HFFc6 (cell line): ENCODE results near the gene HGFAC. TPM values are rescaled to one million over a fixed set of nuclear protein-coding genes. Genes with fewer than 3 reads are reported as not detected.
A peak's percentile ranks its signal among the peaks of the same experiment; 100 is the strongest.

ENCODE experiments used
- DNase-seq: peaks from one replicate; pipeline ENCODE4 v3.0.0-alpha.2; 2018
- H3K27ac Mint-ChIP-seq: 2 replicates; pipeline ENCODE4 v1.8.0; 2020; ENCODE audit warnings: mild to moderate bottlenecking, mixed read lengths
- H3K27me3 Mint-ChIP-seq: 2 replicates; pipeline ENCODE4 v1.8.0; 2021; ENCODE audit warnings: mild to moderate bottlenecking, moderate library complexity, mixed read lengths; ENCODE audit not compliant: insufficient read depth
- H3K36me3 Mint-ChIP-seq: 2 replicates; pipeline ENCODE4 v1.8.0; 2021; ENCODE audit warnings: low read depth, mixed read lengths
- H3K4me1 Mint-ChIP-seq: 2 replicates; pipeline ENCODE4 v1.8.0; 2020; ENCODE audit warnings: low read depth, mixed read lengths
- H3K4me3 Mint-ChIP-seq: 2 replicates; pipeline ENCODE4 v1.8.0; 2020; ENCODE audit warnings: mild to moderate bottlenecking, moderate library complexity, mixed read lengths
- H3K9me3 Mint-ChIP-seq: 2 replicates; pipeline ENCODE4 v1.8.0; 2020; ENCODE audit warnings: mild to moderate bottlenecking, mixed read lengths
- total RNA-seq, 6 experiments: library from RNA; stranded (reverse); fragmentation: NEBNext Ultra II Directional; extraction: Animal tissue kit (Norgen Biotek cat#: 25700); gene quantifications; 2 replicates in 1 of 6; 3 replicates in 5 of 6; pipeline ENCODE4 v1.2.3, GENCODE V29; 2021
- TF ChIP-seq, protein P1 (sequence below): fragments of 200-600 bp; sonication (generic); IDR thresholded peaks from 2 replicates; pipeline ENCODE4 v1.5.0; 2021; ENCODE audit warnings: antibody characterized with exemption, mild to moderate bottlenecking

Gene HGFAC
- total RNA-seq, 6 experiments from 2014 or later, result 0.07 TPM; not detected in 5

DNA sequence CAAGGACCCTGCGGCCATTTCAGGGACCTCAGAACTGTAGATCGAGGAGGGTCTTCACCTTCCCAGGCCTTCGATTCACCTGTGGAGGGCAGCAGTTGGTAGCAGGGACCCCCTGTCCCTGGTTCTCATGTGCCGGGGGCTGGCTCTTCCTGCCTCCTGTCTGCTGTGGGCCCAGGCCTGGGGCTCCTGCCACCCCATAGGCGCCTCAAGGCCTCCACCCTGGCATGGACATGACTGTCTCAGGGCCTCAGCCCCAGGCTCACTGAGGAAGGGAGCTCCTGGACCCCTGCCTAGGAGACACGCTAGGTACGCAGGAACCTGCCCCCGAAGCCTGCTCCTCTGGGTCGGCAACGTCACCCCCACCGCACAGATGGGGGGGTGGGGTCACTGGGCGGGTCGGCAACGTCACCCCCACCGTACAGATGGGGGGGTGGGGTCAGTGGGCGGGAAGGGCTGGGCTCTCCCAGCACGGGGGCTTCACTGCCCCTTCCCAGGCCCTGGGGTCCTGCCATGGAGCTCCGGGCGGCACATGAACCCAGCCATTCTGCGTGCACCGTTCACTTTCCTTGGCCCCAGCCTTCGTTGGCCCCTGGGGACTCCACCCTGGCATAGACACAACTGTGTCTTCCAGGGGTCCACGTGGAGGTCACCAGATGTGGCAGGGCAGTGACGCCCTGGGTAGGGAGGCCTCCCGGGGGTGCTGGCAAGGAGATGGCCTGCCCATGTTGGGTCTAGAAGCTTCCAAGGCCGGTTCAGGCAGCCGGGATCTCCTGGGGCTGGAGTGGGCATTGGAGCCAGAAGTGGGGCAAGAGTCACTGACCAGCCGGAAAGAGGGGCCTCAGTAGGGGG lies 3.5 kb upstream of the HGFAC start:
- Mint-ChIP-seq H3K9me3 (no peaks in the 10 kb centered on the region), H3K27me3 (no peaks in the 10 kb centered on the region; the same call in 1 of the 2 replicates), H3K36me3 (no peaks in the 10 kb centered on the region), H3K4me1 (peaks cover 20% of the 10 kb centered on the region; the same call in 1 of the 2 replicates), H3K4me3 (no peak overlapping the region), H3K27ac (no peak overlapping the region; the same call in 1 of the 2 replicates)
- DNase-seq, result no peak
- TF ChIP-seq, protein P1, sequence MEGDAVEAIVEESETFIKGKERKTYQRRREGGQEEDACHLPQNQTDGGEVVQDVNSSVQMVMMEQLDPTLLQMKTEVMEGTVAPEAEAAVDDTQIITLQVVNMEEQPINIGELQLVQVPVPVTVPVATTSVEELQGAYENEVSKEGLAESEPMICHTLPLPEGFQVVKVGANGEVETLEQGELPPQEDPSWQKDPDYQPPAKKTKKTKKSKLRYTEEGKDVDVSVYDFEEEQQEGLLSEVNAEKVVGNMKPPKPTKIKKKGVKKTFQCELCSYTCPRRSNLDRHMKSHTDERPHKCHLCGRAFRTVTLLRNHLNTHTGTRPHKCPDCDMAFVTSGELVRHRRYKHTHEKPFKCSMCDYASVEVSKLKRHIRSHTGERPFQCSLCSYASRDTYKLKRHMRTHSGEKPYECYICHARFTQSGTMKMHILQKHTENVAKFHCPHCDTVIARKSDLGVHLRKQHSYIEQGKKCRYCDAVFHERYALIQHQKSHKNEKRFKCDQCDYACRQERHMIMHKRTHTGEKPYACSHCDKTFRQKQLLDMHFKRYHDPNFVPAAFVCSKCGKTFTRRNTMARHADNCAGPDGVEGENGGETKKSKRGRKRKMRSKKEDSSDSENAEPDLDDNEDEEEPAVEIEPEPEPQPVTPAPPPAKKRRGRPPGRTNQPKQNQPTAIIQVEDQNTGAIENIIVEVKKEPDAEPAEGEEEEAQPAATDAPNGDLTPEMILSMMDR, result no peak

DNA sequence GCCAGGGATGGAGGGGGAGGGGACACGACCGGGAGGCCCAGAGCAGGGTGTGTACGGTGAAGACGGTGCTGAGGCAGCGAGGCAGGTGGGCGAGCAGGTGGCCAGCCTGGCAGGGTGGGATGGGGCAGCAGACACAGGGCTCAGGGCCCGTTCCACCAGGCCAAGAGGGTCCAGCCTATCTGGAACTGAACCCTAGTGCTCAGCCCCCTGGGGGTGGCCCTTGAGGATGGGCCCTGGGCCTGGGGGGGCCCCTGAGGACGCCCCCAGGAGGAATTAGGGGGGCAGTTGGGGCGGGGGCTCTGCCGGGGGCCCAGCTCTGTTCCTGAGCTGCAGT lies 3.0 kb upstream of the HGFAC start:
- no peak overlapping the region for H3K27ac Mint-ChIP-seq
- H3K36me3 Mint-ChIP-seq, result no peaks in the 10 kb centered on the region
- DNase-seq, result no peak
- H3K4me3 Mint-ChIP-seq, result no peak overlapping the region
- no peaks in the 10 kb centered on the region; the same call in 1 of the 2 replicates for H3K27me3 Mint-ChIP-seq
- no peaks in the 10 kb centered on the region for H3K9me3 Mint-ChIP-seq
- H3K4me1 Mint-ChIP-seq, result peaks cover 20% of the 10 kb centered on the region; the same call in 1 of the 2 replicates
- TF ChIP-seq, protein P1, result no peak

DNA sequence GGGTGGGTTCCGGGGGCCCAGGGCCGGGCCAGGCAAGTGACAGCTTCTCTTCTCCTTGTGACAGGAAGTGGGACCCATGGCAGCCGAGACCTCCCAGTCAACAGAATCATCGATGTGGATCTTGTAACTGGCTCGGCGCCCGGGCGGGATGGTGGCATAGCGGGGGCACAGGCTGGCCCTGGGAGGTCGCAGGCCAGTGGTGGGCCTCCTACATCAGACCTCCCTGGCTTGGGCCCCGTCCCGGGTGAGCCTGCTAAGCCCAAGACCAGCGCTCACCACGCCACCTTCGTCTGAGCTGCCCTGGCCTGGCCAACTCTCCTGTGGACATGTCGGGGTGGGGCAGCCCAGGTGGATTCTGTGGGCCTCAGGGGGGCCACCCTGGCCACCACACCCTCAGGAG lies 2.4 kb upstream of the HGFAC start:
- Mint-ChIP-seq H3K36me3 (no peaks in the 10 kb centered on the region), H3K27ac (no peak overlapping the region), H3K9me3 (no peaks in the 10 kb centered on the region), H3K4me1 (peaks cover 20% of the 10 kb centered on the region; the same call in 1 of the 2 replicates), H3K27me3 (no peaks in the 10 kb centered on the region; the same call in 1 of the 2 replicates), H3K4me3 (no peak overlapping the region)
- TF ChIP-seq, protein P1, result no peak
- DNase-seq, result no peak

DNA sequence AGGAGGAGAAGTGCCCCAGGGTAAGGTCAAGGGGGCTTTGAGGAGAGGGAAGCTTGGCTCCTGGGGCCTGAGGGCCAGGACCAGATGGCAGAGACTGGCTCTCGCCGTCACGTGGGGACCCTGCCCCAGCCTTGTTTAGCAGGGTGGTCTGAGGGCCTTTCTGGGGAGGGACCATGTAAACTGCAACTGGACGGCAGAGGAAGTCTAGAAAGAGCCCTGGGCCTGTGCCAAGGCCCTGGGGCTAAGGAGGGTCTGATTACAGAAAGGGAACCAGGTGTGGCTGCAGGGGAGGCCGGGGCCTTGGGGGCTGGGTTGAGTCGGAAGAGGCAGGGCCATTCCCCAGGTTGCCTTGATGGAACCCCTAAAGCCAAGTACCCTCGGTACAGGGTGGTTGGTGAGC lies 1.8 kb upstream of the HGFAC start:
- no peak for DNase-seq
- Mint-ChIP-seq H3K4me1 (peaks cover 20% of the 10 kb centered on the region; the same call in 1 of the 2 replicates), H3K27me3 (no peaks in the 10 kb centered on the region), H3K27ac (no peak overlapping the region), H3K36me3 (no peaks in the 10 kb centered on the region), H3K4me3 (no peak overlapping the region), H3K9me3 (no peaks in the 10 kb centered on the region)
- TF ChIP-seq, protein P1, result no peak

DNA sequence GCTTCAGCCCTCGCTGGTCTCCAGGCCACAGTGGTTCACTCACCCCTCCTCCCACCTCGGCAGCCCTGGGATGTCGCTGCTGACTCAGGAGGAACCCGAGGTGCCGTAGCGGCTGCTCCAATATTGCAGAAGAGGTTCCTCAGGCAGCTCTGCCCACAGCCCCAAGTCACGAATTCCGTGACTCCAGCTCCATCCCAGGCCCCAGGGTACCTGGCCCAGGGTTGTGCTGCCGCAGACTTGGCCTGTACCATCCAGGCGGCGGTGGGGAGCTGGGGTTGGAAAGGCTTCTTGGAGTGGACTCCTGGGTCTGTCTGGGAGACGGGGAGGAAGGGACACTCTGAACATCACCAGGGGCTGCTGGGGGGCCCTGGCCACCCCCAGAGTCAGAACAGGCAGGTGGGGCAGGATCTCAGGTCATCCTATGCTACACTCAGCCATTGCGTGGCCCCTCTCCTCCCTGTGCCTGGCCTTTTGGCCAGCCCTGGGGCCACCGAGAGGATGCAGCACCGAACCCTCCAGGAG lies 728 bp upstream of the HGFAC start:
- H3K36me3 Mint-ChIP-seq, result no peaks in the 10 kb centered on the region

More for the DNA sequence above, 728 bp upstream of the HGFAC start:
- DNase-seq, result peak; percentile 13
- Mint-ChIP-seq H3K9me3 (no peaks in the 10 kb centered on the region), H3K4me3 (no peak overlapping the region), H3K27ac (no peak overlapping the region), H3K27me3 (no peaks in the 10 kb centered on the region), H3K4me1 (peaks cover 20% of the 10 kb centered on the region; the same call in 1 of the 2 replicates)
- TF ChIP-seq, protein P1, result no peak
